NB4 (cell line): Measurements from ENCODE around the gene ALOX12B.

Experiments used
- CTCF ChIP-seq: IDR thresholded peaks from one replicate; pipeline ENCODE4 v1.5.1; 2012; ENCODE audit warnings: low read depth, low read length
- MYC ChIP-seq: IDR thresholded peaks from 2 replicates; pipeline ENCODE4 v1.6.1; 2011; ENCODE audit warnings: low read depth, low read length
- POLR2A ChIP-seq: IDR thresholded peaks from 2 replicates; pipeline ENCODE4 v1.6.1; 2011; ENCODE audit warnings: mild to moderate bottlenecking; ENCODE audit not compliant: insufficient read length; ENCODE audit errors: extremely low read depth
- TF ChIP-seq, protein P1 (sequence below): IDR thresholded peaks from 2 replicates; pipeline ENCODE4 v1.6.1; 2011; ENCODE audit warnings: low read depth, low read length

- TF ChIP-seq CTCF (no peak), POLR2A (no peak), MYC (no peak)
- TF ChIP-seq, protein P1, sequence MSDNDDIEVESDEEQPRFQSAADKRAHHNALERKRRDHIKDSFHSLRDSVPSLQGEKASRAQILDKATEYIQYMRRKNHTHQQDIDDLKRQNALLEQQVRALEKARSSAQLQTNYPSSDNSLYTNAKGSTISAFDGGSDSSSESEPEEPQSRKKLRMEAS, result no peak
Measured at GRCh38 chr17:8117367-8117979, 30.0 kb upstream of the ALOX12B start.
